H1 (cell line): Measurements from ENCODE around the gene HIPK2. TPM values are rescaled to one million over a fixed set of nuclear protein-coding genes. Genes with fewer than 3 reads are reported as not detected.

Experiments used
- CTCF ChIA-PET: fragments of 300-600 bp; sonication (Branson Sonifier 250); formaldehyde crosslinking; loops from one replicate; lab custom pipeline; 2021; ENCODE audit not compliant: partially characterized antibody; lab: Charles Lee
- POLR2A ChIA-PET: fragments of 300-600 bp; sonication (Branson Sonifier 250); formaldehyde crosslinking; loops from one replicate; lab custom pipeline; 2021; ENCODE audit warnings: inconsistent platforms; ENCODE audit not compliant: partially characterized antibody; lab: Charles Lee
- DNase-seq, 2 experiments: peaks; one replicate each; pipeline versions ENCODE4 v3.0.0 to v3.0.0-alpha.2; 2010 to 2022; ENCODE audit warnings: low spot score in 2 of 2, low read depth in 1 of 2, mixed read lengths in 1 of 2
- FAIRE-seq: peaks from 2 replicates; lab custom pipeline; 2011; peaks lifted over from hg19 to GRCh38; lab: Jason Lieb, UNC
- H2AFZ ChIP-seq: 2 replicates; pipeline ENCODE4 v1.8.1; 2012; ENCODE audit warnings: low read length, inconsistent platforms
- H2AK5ac ChIP-seq: 2 replicates; pipeline ENCODE4 v1.6.1; 2013; ENCODE audit warnings: low read depth, low read length
- H2BK120ac ChIP-seq: replicated peaks from 2 replicates; pipeline ENCODE3; 2013; ENCODE audit warnings: low read depth, low read length, inconsistent platforms
- H2BK12ac ChIP-seq: 2 replicates; pipeline ENCODE4 v1.6.1; 2013; ENCODE audit warnings: low read depth, low read length
- H2BK15ac ChIP-seq: 2 replicates; pipeline ENCODE4 v1.6.1; 2013; ENCODE audit warnings: low read length
- H2BK20ac ChIP-seq: 2 replicates; pipeline ENCODE4 v1.6.1; 2013; ENCODE audit warnings: low read length
- H2BK5ac ChIP-seq: 2 replicates; pipeline ENCODE4 v1.6.1; 2013; ENCODE audit warnings: low read depth, low read length
- H3K14ac ChIP-seq: 2 replicates; pipeline ENCODE4 v1.6.1; 2013; ENCODE audit warnings: inconsistent platforms; ENCODE audit not compliant: insufficient read length
- H3K18ac ChIP-seq: 2 replicates; pipeline ENCODE4 v1.6.1; 2013; ENCODE audit warnings: low read length; ENCODE audit errors: extremely low read depth
- H3K23ac ChIP-seq: 2 replicates; pipeline ENCODE4 v1.6.1; 2013; ENCODE audit warnings: inconsistent platforms; ENCODE audit not compliant: insufficient read length
- H3K23me2 ChIP-seq: 2 replicates; pipeline ENCODE4 v1.6.1; 2013; ENCODE audit warnings: low read depth, low read length
- H3K27ac ChIP-seq: 2 replicates; pipeline ENCODE4 v1.6.1; 2011; ENCODE audit warnings: low read depth, low read length, inconsistent platforms
- H3K27me3 ChIP-seq, 4 experiments: replicated peaks in 1 of 4; 1 replicate in 1 of 4; 2 replicates in 3 of 4; pipeline versions ENCODE4 v1.6.1 to v1.8.1; 2011 to 2013; ENCODE audit warnings: low read length in 3 of 4, mild to moderate bottlenecking in 3 of 4, inconsistent platforms in 2 of 4, mixed read lengths in 2 of 4, moderate library complexity in 1 of 4; ENCODE audit not compliant: control insufficient read depth in 3 of 4, insufficient read depth in 3 of 4; ENCODE audit errors: extremely low read depth in 1 of 4
- H3K36me3 ChIP-seq, 4 experiments: 2 replicates each; pipeline versions ENCODE4 v1.6.1 to v1.8.1; 2011 to 2013; ENCODE audit warnings: mild to moderate bottlenecking in 4 of 4, low read length in 3 of 4, moderate library complexity in 2 of 4, control low read depth in 1 of 4, inconsistent platforms in 1 of 4; ENCODE audit not compliant: insufficient read depth in 4 of 4, control insufficient read depth in 2 of 4
- H3K4ac ChIP-seq: replicated peaks from 2 replicates; pipeline ENCODE3; 2013; ENCODE audit warnings: low read length, low read depth, mixed read lengths, inconsistent platforms; ENCODE audit not compliant: insufficient read length
- H3K4me1 ChIP-seq, 4 experiments: replicated peaks in 1 of 4; 1 replicate in 1 of 4; 2 replicates in 3 of 4; pipeline versions ENCODE4 v1.6.1 to v1.8.1; 2011 to 2013; ENCODE audit warnings: low read length in 3 of 4, inconsistent platforms in 2 of 4, mixed read lengths in 1 of 4; ENCODE audit not compliant: insufficient read depth in 4 of 4, control insufficient read depth in 3 of 4
- H3K4me2 ChIP-seq, 2 experiments: 2 replicates each; pipeline versions ENCODE4 v1.6.1 to v1.8.1; 2011 to 2013; ENCODE audit warnings: low read depth in 2 of 2, low read length in 2 of 2, control low read depth in 1 of 2, inconsistent platforms in 1 of 2, mild to moderate bottlenecking in 1 of 2; ENCODE audit not compliant: insufficient read depth in 1 of 2
- H3K4me3 ChIP-seq, 4 experiments: fragments of 200-600, 300-600 bp in 1 of 4; sonication (generic), shearing (Covaris generic), sonication (Bioruptor Twin) in 1 of 4; 2 replicates each; pipeline versions ENCODE4 v1.5.1 to v1.8.1; 2011 to 2016; ENCODE audit warnings: low read length in 4 of 4, low read depth in 3 of 4, control low read depth in 2 of 4, inconsistent platforms in 2 of 4, mild to moderate bottlenecking in 2 of 4, mixed read lengths in 1 of 4, moderate library complexity in 1 of 4; ENCODE audit not compliant: insufficient read depth in 2 of 4; ENCODE audit errors: extremely low read depth in 1 of 4
- H3K56ac ChIP-seq: replicated peaks from 2 replicates; pipeline ENCODE3; 2013; ENCODE audit warnings: low read depth, mild to moderate bottlenecking, mixed read lengths, low read length, inconsistent platforms; ENCODE audit not compliant: insufficient read length
- H3K79me1 ChIP-seq: 2 replicates; pipeline ENCODE4 v1.6.1; 2013; ENCODE audit warnings: low read depth, low read length, control low read depth
- H3K79me2 ChIP-seq, 2 experiments: 2 replicates each; pipeline versions ENCODE4 v1.6.1 to v1.8.1; 2012 to 2013; ENCODE audit warnings: low read length in 2 of 2, mild to moderate bottlenecking in 2 of 2, inconsistent platforms in 1 of 2; ENCODE audit not compliant: insufficient read depth in 2 of 2, control insufficient read depth in 1 of 2
- H3K9ac ChIP-seq, 4 experiments: replicated peaks in 1 of 4; 1 replicate in 1 of 4; 2 replicates in 3 of 4; pipeline versions ENCODE4 v1.6.1 to v1.8.1; 2011 to 2013; ENCODE audit warnings: low read depth in 3 of 4, low read length in 3 of 4, control low read depth in 2 of 4, mild to moderate bottlenecking in 2 of 4, moderate library complexity in 2 of 4, inconsistent platforms in 1 of 4; ENCODE audit errors: extremely low read depth in 1 of 4
- H3K9me3 ChIP-seq, 2 experiments: 2 replicates each; pipeline versions ENCODE4 v1.6.1 to v1.8.1; 2012 to 2013; ENCODE audit warnings: mild to moderate bottlenecking in 2 of 2, moderate library complexity in 2 of 2, control low read depth in 1 of 2, inconsistent platforms in 1 of 2, low read depth in 1 of 2, low read length in 1 of 2, mixed read lengths in 1 of 2; ENCODE audit not compliant: insufficient read depth in 2 of 2
- H4K20me1 ChIP-seq, 2 experiments: replicated peaks in 1 of 2; 2 replicates each; pipeline versions ENCODE3 to v1.8.1; 2011 to 2013; ENCODE audit warnings: inconsistent platforms in 2 of 2, low read length in 2 of 2, mild to moderate bottlenecking in 1 of 2; ENCODE audit not compliant: insufficient read depth in 2 of 2, control insufficient read depth in 1 of 2
- H4K5ac ChIP-seq: 2 replicates; pipeline ENCODE4 v1.6.1; 2013; ENCODE audit warnings: low read length, low read depth, mixed read lengths, inconsistent platforms; ENCODE audit not compliant: insufficient read length
- H4K8ac ChIP-seq: 2 replicates; pipeline ENCODE4 v1.8.0; 2013; ENCODE audit warnings: mild to moderate bottlenecking, moderate library complexity, low read length, inconsistent platforms; ENCODE audit not compliant: insufficient read depth; ENCODE audit errors: extremely low read depth
- H4K91ac ChIP-seq: replicated peaks from 2 replicates; pipeline ENCODE3; 2013; ENCODE audit warnings: low read length, mixed read lengths, inconsistent platforms; ENCODE audit not compliant: insufficient read length
- CBX8 ChIP-seq: fragments of 300-800, 300-1000 bp; sonication (generic); IDR thresholded peaks from 2 replicates; pipeline ENCODE4 v1.7.1; 2016; ENCODE audit warnings: low read depth, low read length, borderline replicate concordance
- CHD1 ChIP-seq: IDR thresholded peaks from 2 replicates; pipeline ENCODE4 v1.6.1; 2012; ENCODE audit warnings: low read depth, low read length, improper control_type of control experiment
- CREB1 ChIP-seq: IDR thresholded peaks from 2 replicates; pipeline ENCODE4 v1.6.1; 2012; ENCODE audit warnings: inconsistent platforms
- FOSL1 ChIP-seq: IDR thresholded peaks from 2 replicates; pipeline ENCODE4 v1.6.1; 2011; ENCODE audit warnings: mild to moderate bottlenecking, low read depth, low read length, moderate library complexity; ENCODE audit not compliant: insufficient read depth
- GABPA ChIP-seq: IDR thresholded peaks from 2 replicates; pipeline ENCODE4 v1.6.1; 2011; ENCODE audit warnings: mild to moderate bottlenecking, low read length, moderate library complexity, borderline replicate concordance; ENCODE audit not compliant: insufficient read depth
- HDAC6 ChIP-seq: IDR thresholded peaks from one replicate; pipeline ENCODE4 v1.7.1; 2012; ENCODE audit warnings: low read depth, mild to moderate bottlenecking, inconsistent platforms, low read length, moderate library complexity
- JUND ChIP-seq: IDR thresholded peaks from 2 replicates; pipeline ENCODE4 v1.6.1; 2011; ENCODE audit warnings: mild to moderate bottlenecking, improper control_type of control experiment, low read length
- KDM1A ChIP-seq: fragments of 200-600, 300-600 bp; sonication (generic); IDR thresholded peaks from 2 replicates; pipeline ENCODE4 v1.7.1; 2016; ENCODE audit warnings: mild to moderate bottlenecking, low read length, borderline replicate concordance
- POLR2A ChIP-seq, 2 experiments: IDR thresholded peaks; 1 replicate in 1 of 2; 2 replicates in 1 of 2; pipeline ENCODE4 v1.6.1; 2011; ENCODE audit warnings: low read depth in 2 of 2, low read length in 2 of 2, mild to moderate bottlenecking in 2 of 2; ENCODE audit errors: control extremely low read depth in 1 of 2
- SIN3A ChIP-seq, 2 experiments: IDR thresholded peaks in 1 of 2; conservative IDR thresholded peaks in 1 of 2; 2 replicates each; pipeline ENCODE4 v1.6.1; 2011 to 2012; ENCODE audit warnings: low read length in 2 of 2, improper control_type of control experiment in 1 of 2, low read depth in 1 of 2, mild to moderate bottlenecking in 1 of 2
- SIRT6 ChIP-seq: IDR thresholded peaks from one replicate; pipeline ENCODE4 v1.7.1; 2012; ENCODE audit warnings: low read length, inconsistent platforms
- TBP ChIP-seq: IDR thresholded peaks from 2 replicates; pipeline ENCODE4 v1.6.1; 2011; ENCODE audit warnings: low read depth, low read length, improper control_type of control experiment
- TEAD4 ChIP-seq: IDR thresholded peaks from 2 replicates; pipeline ENCODE4 v1.6.1; 2012; ENCODE audit warnings: low read depth, low read length, inconsistent platforms, mixed read lengths
- WGBS, 2 experiments: shearing (Covaris generic) in 1 of 2; methylation state at CpG; one replicate each; pipeline versions ENCODE4 v1.1.6 to v1.1.7; 2013 to 2015; ENCODE audit warnings: low lambda C conversion rate in 2 of 2, mixed read lengths in 2 of 2, inconsistent platforms in 1 of 2, low coverage in 1 of 2, missing lambda C conversion rate in 1 of 2; ENCODE audit not compliant: insufficient replicate concordance in 2 of 2, insufficient coverage in 1 of 2, insufficient read length in 1 of 2; ENCODE audit errors: extremely low coverage in 1 of 2, missing lambda C conversion rate in 1 of 2; 5-methylcytosine and 5-hydroxymethylcytosine counted together
- polyA plus RNA-seq, 7 experiments: library from polyadenylated mRNA; depleted of rRNA in 3 of 7; stranded (reverse) in 5 of 7; unstranded in 2 of 7; fragments of >200 nt in 5 of 7; fragments of 200-250 nt in 2 of 7; gene quantifications; 1 replicate in 5 of 7; 2 replicates in 1 of 7; 4 replicates in 1 of 7; pipeline versions ENCODE4 v1.2.1 to v1.2.3, GENCODE V29; 2011 to 2013; ENCODE audit warnings: missing spikeins in 2 of 7, mixed read lengths in 2 of 7
- total RNA-seq: library from RNA; stranded (reverse); fragmentation: NEBNext Ultra II Directional; extraction: Animal tissue kit (Norgen Biotek cat#: 25700); gene quantifications from 2 replicates; pipeline ENCODE4 v1.2.1, GENCODE V29; 2021
- TF ChIP-seq, protein P1 (sequence below): IDR thresholded peaks from 2 replicates; pipeline ENCODE4 v1.6.1; 2012; ENCODE audit warnings: inconsistent platforms

Gene HIPK2
- total and polyA plus RNA-seq, 2 of the 8 experiments (the other 6 are each of a cell fraction or from before 2014, with no cell fraction given), result 8.3 to 24.3 TPM

DNA sequence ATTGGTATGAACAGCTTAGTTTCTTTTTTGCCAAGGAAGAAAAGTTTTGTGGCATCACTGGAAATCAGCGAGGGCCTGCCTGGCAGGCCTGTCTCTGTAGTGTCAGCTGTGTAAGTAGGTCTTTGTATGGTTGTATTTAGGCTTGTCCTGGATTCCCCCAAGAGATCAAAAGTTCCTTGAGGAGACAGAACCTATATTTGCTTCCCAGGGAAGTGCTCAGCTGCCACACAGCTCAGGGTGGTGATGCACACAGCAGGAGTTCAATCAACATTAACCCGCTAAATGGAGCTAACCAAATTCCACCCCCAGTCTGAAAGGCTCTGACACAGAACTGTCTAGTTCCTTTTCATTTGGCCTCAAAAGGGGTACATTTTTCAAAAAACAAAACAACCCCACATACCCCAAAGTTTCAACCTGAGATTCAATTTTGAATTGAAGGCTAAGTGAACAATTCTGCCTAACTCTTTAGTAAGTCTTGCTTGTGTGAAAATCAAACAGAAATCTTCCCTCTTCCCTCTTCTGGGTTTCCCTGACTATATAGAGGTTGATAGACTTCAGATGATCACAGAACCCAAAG lies 129.9 kb downstream of the HIPK2 start:
- no peaks in the 10 kb centered on the region; a peak in 1 of 4 replicates for H3K79me2 ChIP-seq

More for the DNA sequence above, 129.9 kb downstream of the HIPK2 start:
- Histone ChIP-seq H2BK12ac (no peak overlapping the region), H2AFZ (no peak overlapping the region), H4K5ac (no peak overlapping the region), H3K4me2 (no peak overlapping the region), H3K9ac (no peak overlapping the region), H3K23me2 (no peaks in the 10 kb centered on the region), H2BK20ac (no peak overlapping the region), H3K14ac (no peak overlapping the region), H3K56ac (no peak overlapping the region), H3K9me3 (no peaks in the 10 kb centered on the region), H3K27me3 (no peaks in the 10 kb centered on the region), H3K4me3 (no peak overlapping the region), H3K27ac (no peak overlapping the region), H2BK5ac (no peak overlapping the region), H2BK15ac (no peak overlapping the region), H3K79me1 (no peaks in the 10 kb centered on the region), H2BK120ac (no peak overlapping the region), H4K20me1 (no peaks in the 10 kb centered on the region), H2AK5ac (no peak overlapping the region), H3K4me1 (peaks cover 8 to 15% (median 11%) of the 10 kb centered on the region in 4 experiments), H3K18ac (no peak overlapping the region), H4K91ac (no peak overlapping the region), H3K4ac (no peak overlapping the region), H4K8ac (no peak overlapping the region), H3K36me3 (no peaks in the 10 kb centered on the region), H3K23ac (no peak overlapping the region)
- FAIRE-seq (no peak), DNase-seq (no peak)
- ChIA-PET CTCF (interaction anchor here (0.5 to 5.2 kb wide), 27 partner anchors 8 to 573 kb away, joined by 3 to 122 read pairs (median 10); no protein-coding TSS in a partner anchor), POLR2A (no interaction called here)
- TF ChIP-seq JUND, result no peak
- TF ChIP-seq FOSL1, result no peak
- TF ChIP-seq SIN3A (conservative IDR thresholded peaks at IDR 0.05 in 1 of 2, IDR thresholded peaks at IDR 0.05 in 1 of 2; ENCODE audit: low read depth in 1 of 2, low read length in 2 of 2), result no peak
- TF ChIP-seq TEAD4, result no peak
- TF ChIP-seq, protein P1, sequence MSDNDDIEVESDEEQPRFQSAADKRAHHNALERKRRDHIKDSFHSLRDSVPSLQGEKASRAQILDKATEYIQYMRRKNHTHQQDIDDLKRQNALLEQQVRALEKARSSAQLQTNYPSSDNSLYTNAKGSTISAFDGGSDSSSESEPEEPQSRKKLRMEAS, result no peak
- TF ChIP-seq CBX8, result no peak
- TF ChIP-seq POLR2A (IDR thresholded peaks at IDR 0.05; ENCODE audit: control extremely low read depth in 1 of 2, low read depth in 2 of 2, low read length in 2 of 2), result no peak
- TF ChIP-seq TBP, result no peak
- TF ChIP-seq SIRT6, result no peak
- TF ChIP-seq CHD1, result no peak
- no peak for TF ChIP-seq KDM1A
- TF ChIP-seq HDAC6, result no peak
- no peak for TF ChIP-seq GABPA
- no peak for TF ChIP-seq CREB1
- WGBS, 2 experiments, result 58% methylated on average over 2 of the region's 2 CpGs; no CpG with 5 or more reads in 1 of the 2 experiments
